Activated naive CD4-positive, alpha-beta T cell treated with anti-CD3 and anti-CD28 coated beads, Interleukin-2, amount 50 U/mL, for 72 hours (primary cell): ENCODE results near the gene SLC22A17. TPM values are rescaled to one million over a fixed set of nuclear protein-coding genes. Genes with fewer than 3 reads are reported as not detected.

Experiments used
- total RNA-seq, 2 donors: library from RNA; stranded (reverse); gene quantifications; one replicate each; pipeline ENCODE4 v1.2.3, GENCODE V29; 2022

SLC22A17 gene
- total RNA-seq, 2 donors from 2014 or later, result 7.4 to 8.8 TPM

Other genes starting within 250 kb of the SLC22A17 start
- gene CIROP, start 247.9 kb downstream of the SLC22A17 start, total RNA-seq, result not detected
- under 1 TPM; 0.34 to 0.41 TPM for gene CEBPE, start 233.6 kb downstream of the SLC22A17 start, total RNA-seq
- gene SLC7A8, start 169.2 kb downstream of the SLC22A17 start, total RNA-seq, result 1 to 10 TPM; 1.2 to 1.9 TPM
- not detected for gene RNF212B, start 115.0 kb downstream of the SLC22A17 start, total RNA-seq
- 10 to 100 TPM in 1 of 2 donors, 1 to 10 TPM in 1; 6.4 to 15.1 TPM for gene HOMEZ, start 66.8 kb downstream of the SLC22A17 start, total RNA-seq
- gene PPP1R3E, start 50.0 kb downstream of the SLC22A17 start, total RNA-seq, result 10 to 100 TPM; 26.6 to 49.8 TPM
- gene BCL2L2, start 46.1 kb downstream of the SLC22A17 start, total RNA-seq, result 1 to 10 TPM; 1.7 to 2.3 TPM
- 100 to 1,000 TPM; 232 to 242 TPM for gene PABPN1, start 31.4 kb downstream of the SLC22A17 start, total RNA-seq
- under 1 TPM in 1 of 2 donors, not detected in 1; 0.10 TPM for gene EFS, start 12.3 kb upstream of the SLC22A17 start, total RNA-seq
- not detected for gene IL25, start 19.9 kb upstream of the SLC22A17 start, total RNA-seq
- not detected for gene CMTM5, start 24.2 kb upstream of the SLC22A17 start, total RNA-seq
- gene MYH6, start 55.4 kb upstream of the SLC22A17 start, total RNA-seq, result under 1 TPM in 1 of 2 donors, not detected in 1; 0.60 TPM
- gene MYH7, start 82.8 kb upstream of the SLC22A17 start, total RNA-seq, result not detected
- 10 to 100 TPM; 54.2 to 58.3 TPM for gene NGDN, start 116.8 kb upstream of the SLC22A17 start, total RNA-seq
- 1 to 10 TPM; 1.1 to 2.5 TPM for gene ZFHX2, start 198.9 kb upstream of the SLC22A17 start, total RNA-seq
- 1 to 10 TPM; 5.9 to 6.5 TPM for gene THTPA, start 203.4 kb upstream of the SLC22A17 start, total RNA-seq
- gene AP1G2, start 214.9 kb upstream of the SLC22A17 start, total RNA-seq, result 100 to 1,000 TPM; 193 to 370 TPM
- gene JPH4, start 225.9 kb upstream of the SLC22A17 start, total RNA-seq, result not detected